ENCODE data around the gene MTNR1A. TPM values are rescaled to one million over a fixed set of nuclear protein-coding genes. Genes with fewer than 3 reads are reported as not detected.

MTNR1A gene
- total RNA-seq, result not detected in 2 replicates

- no peak for DNase-seq (ENCODE audit: extremely low read depth, low read depth, low spot score)
These were observed at the start of gene MTNR1A for GRCh38 chr4:186554914-186555827. Gene MTNR1A (minus strand): TSS chr4:186555567. CDS start chr4:186555365, 202 bp downstream.

GRCh38 chr4:186604124-186604807 lies 48.9 kb upstream of the MTNR1A start:
- no peak for DNase-seq (ENCODE audit: extremely low read depth, low read depth, low spot score)

GRCh38 chr4:186602978-186603377 lies 47.6 kb upstream of the MTNR1A start:
- no peak for DNase-seq (ENCODE audit: extremely low read depth, low read depth, low spot score)

GRCh38 chr4:186599483-186599882 lies 44.1 kb upstream of the MTNR1A start:
- DNase-seq (ENCODE audit: extremely low read depth, low read depth, low spot score), result no peak

- no peak for DNase-seq (ENCODE audit: extremely low read depth, low read depth, low spot score)
These were observed 43.3 kb upstream of the MTNR1A start for GRCh38 chr4:186598686-186599085.

- DNase-seq (ENCODE audit: extremely low read depth, low read depth, low spot score), result no peak
These were observed 41.6 kb upstream of the MTNR1A start for GRCh38 chr4:186596850-186597390.

GRCh38 chr4:186596346-186596745 lies 41.0 kb upstream of the MTNR1A start:
- DNase-seq (ENCODE audit: extremely low read depth, low read depth, low spot score), result no peak

- DNase-seq (ENCODE audit: extremely low read depth, low read depth, low spot score), result no peak
These were observed 38.2 kb upstream of the MTNR1A start for GRCh38 chr4:186593587-186593973.

- DNase-seq (ENCODE audit: extremely low read depth, low read depth, low spot score), result no peak
These were observed 37.7 kb upstream of the MTNR1A start for GRCh38 chr4:186592966-186593586.

GRCh38 chr4:186592445-186592844 lies 37.1 kb upstream of the MTNR1A start:
- DNase-seq (ENCODE audit: extremely low read depth, low read depth, low spot score), result no peak

- no peak for DNase-seq (ENCODE audit: extremely low read depth, low read depth, low spot score)
These were observed 36.3 kb upstream of the MTNR1A start for GRCh38 chr4:186591651-186592050.

GRCh38 chr4:186588503-186588902 lies 33.1 kb upstream of the MTNR1A start:
- DNase-seq (ENCODE audit: extremely low read depth, low read depth, low spot score), result no peak

- DNase-seq (ENCODE audit: extremely low read depth, low read depth, low spot score), result peak; percentile 25
These were observed 32.1 kb upstream of the MTNR1A start for GRCh38 chr4:186587416-186588018.

- DNase-seq (ENCODE audit: extremely low read depth, low read depth, low spot score), result no peak
These were observed 30.8 kb upstream of the MTNR1A start for GRCh38 chr4:186586205-186586604.

- no peak for DNase-seq (ENCODE audit: extremely low read depth, low read depth, low spot score)
These were observed 29.5 kb upstream of the MTNR1A start for GRCh38 chr4:186584912-186585311.

- DNase-seq (ENCODE audit: extremely low read depth, low read depth, low spot score), result no peak
These were observed 26.1 kb upstream of the MTNR1A start for GRCh38 chr4:186581421-186581820.

- no peak for DNase-seq (ENCODE audit: extremely low read depth, low read depth, low spot score)
These were observed 25.3 kb upstream of the MTNR1A start for GRCh38 chr4:186580669-186581068.

- no peak for DNase-seq (ENCODE audit: extremely low read depth, low read depth, low spot score)
These were observed 15.0 kb upstream of the MTNR1A start for GRCh38 chr4:186570193-186570996.

GRCh38 chr4:186569533-186570192 lies 14.3 kb upstream of the MTNR1A start:
- no peak for DNase-seq (ENCODE audit: extremely low read depth, low read depth, low spot score)
